ENCODE data around the gene CMTM8.

CMTM8 gene

GRCh38 chr3:32405155-32405554, 166.7 kb downstream of the CMTM8 start:
- DNase-seq (ENCODE audit: low read depth, low spot score), result no peak
- H3K4me3 ChIP-seq (ENCODE audit: insufficient read length, low read depth), result no peak overlapping the region
- H3K36me3 ChIP-seq (ENCODE audit: insufficient read depth, insufficient read length, low read length), result peaks cover 15% of the 10 kb centered on the region
- H3K9me3 ChIP-seq (ENCODE audit: insufficient read depth, low read length), result no peaks in the 10 kb centered on the region
- TF ChIP-seq ZNF274 (IDR thresholded peaks at IDR 0.05; ENCODE audit: low read depth, low read length) (no peak), YY1 (IDR thresholded peaks at IDR 0.05; ENCODE audit: insufficient read depth, insufficient read length) (no peak), SUZ12 (IDR thresholded peaks at IDR 0.05; ENCODE audit: extremely low read depth, insufficient read depth, insufficient read length) (no peak)
- H3K4me1 ChIP-seq (ENCODE audit: insufficient read depth, insufficient read length), result peaks cover 2% of the 10 kb centered on the region
- H3K27me3 ChIP-seq (ENCODE audit: insufficient read depth, insufficient read length), result no peaks in the 10 kb centered on the region
- no peak overlapping the region for H3K9ac ChIP-seq (ENCODE audit: insufficient read length, low read depth)

DNA sequence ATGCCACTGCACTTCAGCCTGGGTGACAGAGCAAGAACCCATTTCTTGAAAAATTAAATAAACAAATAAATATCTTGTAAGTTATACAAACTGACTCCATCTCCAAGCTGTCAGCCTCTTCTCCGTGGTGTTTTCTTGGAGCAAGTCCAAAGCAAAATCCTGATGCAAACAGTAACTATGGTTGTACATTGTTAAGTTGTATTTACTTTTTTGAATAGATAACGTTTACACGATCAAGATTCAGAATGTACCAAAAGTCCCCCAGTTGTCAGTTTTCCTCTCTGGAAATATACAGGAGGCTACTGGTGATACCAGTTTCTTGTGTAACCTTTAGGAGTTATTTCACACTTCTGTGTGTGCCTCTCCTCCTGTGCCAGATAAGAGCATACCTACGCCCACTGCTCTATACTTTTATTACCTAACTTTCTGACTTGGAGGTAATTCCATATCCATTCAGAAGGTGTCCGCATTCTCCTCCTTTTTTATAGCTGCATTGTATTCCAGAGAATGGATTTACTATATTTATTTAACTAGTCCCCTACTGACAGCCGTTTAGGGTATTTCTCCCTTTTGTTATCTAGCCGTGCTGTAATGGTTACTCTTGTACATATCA, 167.3 kb downstream of the CMTM8 start:
- H3K4me3 ChIP-seq (ENCODE audit: insufficient read length, low read depth), result no peak overlapping the region
- H3K4me1 ChIP-seq (ENCODE audit: insufficient read depth, insufficient read length), result peaks cover 5% of the 10 kb centered on the region
- no peak for DNase-seq (ENCODE audit: low read depth, low spot score)
- peaks cover 15% of the 10 kb centered on the region for H3K36me3 ChIP-seq (ENCODE audit: insufficient read depth, insufficient read length, low read length)
- TF ChIP-seq SUZ12 (IDR thresholded peaks at IDR 0.05; ENCODE audit: extremely low read depth, insufficient read depth, insufficient read length) (no peak), YY1 (IDR thresholded peaks at IDR 0.05; ENCODE audit: insufficient read depth, insufficient read length) (no peak)
- no peak overlapping the region for H3K9ac ChIP-seq (ENCODE audit: insufficient read length, low read depth)
- no peaks in the 10 kb centered on the region for H3K27me3 ChIP-seq (ENCODE audit: insufficient read depth, insufficient read length)
- H3K9me3 ChIP-seq (ENCODE audit: insufficient read depth, low read length), result no peaks in the 10 kb centered on the region

GRCh38 chr3:32406486-32407408, 168.3 kb downstream of the CMTM8 start:
- H3K27me3 ChIP-seq (ENCODE audit: insufficient read depth, insufficient read length), result no peaks in the 10 kb centered on the region
- no peaks in the 10 kb centered on the region for H3K9me3 ChIP-seq (ENCODE audit: insufficient read depth, low read length)
- H3K9ac ChIP-seq (ENCODE audit: insufficient read length, low read depth), result no peak overlapping the region
- TF ChIP-seq YY1 (IDR thresholded peaks at IDR 0.05; ENCODE audit: insufficient read depth, insufficient read length) (no peak), ZNF274 (IDR thresholded peaks at IDR 0.05; ENCODE audit: low read depth, low read length) (no peak), SUZ12 (IDR thresholded peaks at IDR 0.05; ENCODE audit: extremely low read depth, insufficient read depth, insufficient read length) (no peak)
- H3K36me3 ChIP-seq (ENCODE audit: insufficient read depth, insufficient read length, low read length), result peaks cover 15% of the 10 kb centered on the region
- peaks cover 5% of the 10 kb centered on the region for H3K4me1 ChIP-seq (ENCODE audit: insufficient read depth, insufficient read length)
- no peak for DNase-seq (ENCODE audit: low read depth, low spot score)
- H3K4me3 ChIP-seq (ENCODE audit: insufficient read length, low read depth), result no peak overlapping the region

GRCh38 chr3:32410367-32411246, 172.1 kb downstream of the CMTM8 start:
- H3K9ac ChIP-seq (ENCODE audit: insufficient read length, low read depth), result no peak overlapping the region
- peaks cover 5% of the 10 kb centered on the region for H3K4me1 ChIP-seq (ENCODE audit: insufficient read depth, insufficient read length)
- TF ChIP-seq YY1 (IDR thresholded peaks at IDR 0.05; ENCODE audit: insufficient read depth, insufficient read length), result no peak
- TF ChIP-seq ZNF274 (IDR thresholded peaks at IDR 0.05; ENCODE audit: low read depth, low read length), result no peak
- no peak for TF ChIP-seq SUZ12 (IDR thresholded peaks at IDR 0.05; ENCODE audit: extremely low read depth, insufficient read depth, insufficient read length)
- H3K27me3 ChIP-seq (ENCODE audit: insufficient read depth, insufficient read length), result no peaks in the 10 kb centered on the region
- no peaks in the 10 kb centered on the region for H3K9me3 ChIP-seq (ENCODE audit: insufficient read depth, low read length)
- DNase-seq (ENCODE audit: low read depth, low spot score), result no peak
- H3K36me3 ChIP-seq (ENCODE audit: insufficient read depth, insufficient read length, low read length), result no peaks in the 10 kb centered on the region
- no peak overlapping the region for H3K4me3 ChIP-seq (ENCODE audit: insufficient read length, low read depth)

- H3K27me3 ChIP-seq (ENCODE audit: insufficient read depth, insufficient read length), result no peaks in the 10 kb centered on the region
- H3K4me1 ChIP-seq (ENCODE audit: insufficient read depth, insufficient read length), result peaks cover 5% of the 10 kb centered on the region
- H3K9me3 ChIP-seq (ENCODE audit: insufficient read depth, low read length), result no peaks in the 10 kb centered on the region
- H3K36me3 ChIP-seq (ENCODE audit: insufficient read depth, insufficient read length, low read length), result no peaks in the 10 kb centered on the region
- H3K4me3 ChIP-seq (ENCODE audit: insufficient read length, low read depth), result no peak overlapping the region
- no peak overlapping the region for H3K9ac ChIP-seq (ENCODE audit: insufficient read length, low read depth)
- TF ChIP-seq SUZ12 (IDR thresholded peaks at IDR 0.05; ENCODE audit: extremely low read depth, insufficient read depth, insufficient read length), result no peak
- no peak for TF ChIP-seq ZNF274 (IDR thresholded peaks at IDR 0.05; ENCODE audit: low read depth, low read length)
- TF ChIP-seq YY1 (IDR thresholded peaks at IDR 0.05; ENCODE audit: insufficient read depth, insufficient read length), result no peak
- no peak for DNase-seq (ENCODE audit: low read depth, low spot score)
Measured at GRCh38 chr3:32411442-32411841, 173.0 kb downstream of the CMTM8 start.

GRCh38 chr3:32412887-32413286, 174.4 kb downstream of the CMTM8 start:
- Histone ChIP-seq H3K4me3 (ENCODE audit: insufficient read length, low read depth) (no peak overlapping the region), H3K4me1 (ENCODE audit: insufficient read depth, insufficient read length) (peaks cover 5% of the 10 kb centered on the region), H3K9ac (ENCODE audit: insufficient read length, low read depth) (no peak overlapping the region), H3K27me3 (ENCODE audit: insufficient read depth, insufficient read length) (no peaks in the 10 kb centered on the region), H3K36me3 (ENCODE audit: insufficient read depth, insufficient read length, low read length) (no peaks in the 10 kb centered on the region), H3K9me3 (ENCODE audit: insufficient read depth, low read length) (no peaks in the 10 kb centered on the region)
- no peak for TF ChIP-seq YY1 (IDR thresholded peaks at IDR 0.05; ENCODE audit: insufficient read depth, insufficient read length)
- TF ChIP-seq SUZ12 (IDR thresholded peaks at IDR 0.05; ENCODE audit: extremely low read depth, insufficient read depth, insufficient read length), result no peak
- TF ChIP-seq ZNF274 (IDR thresholded peaks at IDR 0.05; ENCODE audit: low read depth, low read length), result no peak
- no peak for DNase-seq (ENCODE audit: low read depth, low spot score)
